ENCODE data around the gene CEL.

Gene CEL

DNA sequence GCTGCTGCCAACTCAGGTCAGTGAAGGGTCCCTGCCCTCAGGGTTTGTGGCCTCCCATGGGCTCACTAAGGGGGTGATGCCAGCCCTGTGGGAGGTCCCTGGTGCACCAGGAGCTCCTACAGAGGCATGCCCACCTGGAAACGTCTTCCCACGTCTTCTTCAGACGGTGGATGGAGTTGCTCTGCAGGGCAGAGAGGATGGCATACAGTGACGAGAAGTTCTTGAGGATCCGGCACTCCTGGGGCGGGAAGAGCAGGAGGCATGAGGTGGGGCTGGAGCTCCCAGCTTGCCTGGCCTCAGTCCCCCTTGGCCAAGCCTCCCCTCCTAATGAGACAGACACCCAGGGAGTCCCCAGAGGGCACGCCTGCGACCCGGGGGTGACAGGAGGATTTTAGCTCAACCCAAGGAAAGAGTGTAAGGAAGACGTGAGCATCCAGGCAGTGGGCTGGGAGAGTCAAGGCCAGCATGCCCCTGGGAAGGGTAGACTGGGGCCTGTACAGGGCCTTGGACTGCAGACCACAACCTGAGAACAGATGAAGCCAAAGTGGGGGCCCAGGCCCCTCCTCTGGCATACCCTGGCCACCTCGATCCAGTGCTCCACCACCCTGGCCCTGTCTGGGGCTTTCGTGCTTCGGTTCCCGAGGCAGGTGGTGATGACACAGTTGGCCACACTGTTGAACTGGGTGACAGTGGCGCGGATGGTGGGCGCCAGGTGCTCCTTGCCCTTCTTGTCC lies 44.9 kb downstream of the CEL start:
- FAIRE-seq = no peak

DNA sequence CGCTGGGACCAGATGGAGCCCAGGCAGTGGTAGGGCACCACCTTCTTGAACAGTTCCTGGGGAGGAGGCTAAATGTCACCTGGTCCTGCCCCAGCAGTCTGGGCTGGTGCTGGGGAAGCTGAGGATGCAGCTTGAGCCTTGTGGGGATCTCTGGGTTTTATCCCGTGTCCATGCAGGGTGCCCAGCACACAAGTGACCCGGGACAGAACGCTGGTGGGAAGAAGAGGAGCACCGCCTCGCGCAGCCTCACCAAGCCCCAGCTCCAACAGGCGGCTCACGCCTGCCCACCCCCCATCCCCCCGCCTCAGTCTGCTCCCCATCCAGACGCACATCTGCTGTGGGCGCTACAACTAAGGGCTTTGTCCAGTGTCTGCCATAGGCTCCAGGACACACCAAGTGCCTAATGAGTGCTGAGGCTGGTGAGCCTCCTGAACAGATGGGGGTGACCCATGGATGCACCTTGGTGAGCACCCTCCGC lies 45.5 kb downstream of the CEL start:
- FAIRE-seq = no peak

DNA sequence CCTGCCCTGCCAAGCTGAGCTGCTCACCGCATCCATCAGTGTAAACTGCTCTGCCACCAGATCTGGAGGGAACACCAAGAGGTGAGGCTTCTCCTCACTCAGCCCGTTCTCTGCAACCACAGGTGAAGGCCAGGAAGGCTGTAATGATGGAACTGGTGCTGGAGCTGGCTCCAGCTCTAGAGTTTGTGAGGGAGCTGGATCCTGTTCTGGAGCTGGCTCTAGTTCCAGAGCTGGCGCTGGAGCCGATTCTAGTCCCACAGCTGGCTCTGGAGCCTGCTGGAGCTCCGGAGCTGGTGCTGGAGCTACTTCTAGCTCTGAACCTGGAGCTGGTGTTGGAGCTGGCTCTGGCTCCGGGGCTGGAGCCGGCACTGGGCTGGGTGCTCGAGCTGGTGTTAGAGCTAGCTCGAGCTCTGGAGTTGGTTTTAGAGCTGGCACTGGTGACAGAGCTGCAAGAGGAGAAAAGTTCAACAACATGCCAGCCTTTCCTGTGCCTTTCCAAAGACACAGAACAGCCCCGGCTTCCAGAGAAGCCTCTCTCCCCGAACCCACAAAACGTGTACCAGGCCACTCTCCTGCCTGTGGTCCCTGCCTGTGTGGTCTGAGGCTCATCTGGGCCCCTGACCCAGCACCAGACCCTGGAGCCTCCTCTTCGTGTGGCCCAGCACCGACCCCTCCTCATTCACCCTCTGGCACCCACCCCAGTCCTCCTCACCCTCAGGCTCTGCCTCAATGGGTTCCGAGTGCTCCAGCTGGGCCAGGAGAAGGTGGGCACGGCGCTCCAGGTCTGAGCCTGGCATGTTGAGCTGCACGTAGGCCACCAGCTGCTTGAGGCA lies 46.4 kb downstream of the CEL start:
- no peak for FAIRE-seq

DNA sequence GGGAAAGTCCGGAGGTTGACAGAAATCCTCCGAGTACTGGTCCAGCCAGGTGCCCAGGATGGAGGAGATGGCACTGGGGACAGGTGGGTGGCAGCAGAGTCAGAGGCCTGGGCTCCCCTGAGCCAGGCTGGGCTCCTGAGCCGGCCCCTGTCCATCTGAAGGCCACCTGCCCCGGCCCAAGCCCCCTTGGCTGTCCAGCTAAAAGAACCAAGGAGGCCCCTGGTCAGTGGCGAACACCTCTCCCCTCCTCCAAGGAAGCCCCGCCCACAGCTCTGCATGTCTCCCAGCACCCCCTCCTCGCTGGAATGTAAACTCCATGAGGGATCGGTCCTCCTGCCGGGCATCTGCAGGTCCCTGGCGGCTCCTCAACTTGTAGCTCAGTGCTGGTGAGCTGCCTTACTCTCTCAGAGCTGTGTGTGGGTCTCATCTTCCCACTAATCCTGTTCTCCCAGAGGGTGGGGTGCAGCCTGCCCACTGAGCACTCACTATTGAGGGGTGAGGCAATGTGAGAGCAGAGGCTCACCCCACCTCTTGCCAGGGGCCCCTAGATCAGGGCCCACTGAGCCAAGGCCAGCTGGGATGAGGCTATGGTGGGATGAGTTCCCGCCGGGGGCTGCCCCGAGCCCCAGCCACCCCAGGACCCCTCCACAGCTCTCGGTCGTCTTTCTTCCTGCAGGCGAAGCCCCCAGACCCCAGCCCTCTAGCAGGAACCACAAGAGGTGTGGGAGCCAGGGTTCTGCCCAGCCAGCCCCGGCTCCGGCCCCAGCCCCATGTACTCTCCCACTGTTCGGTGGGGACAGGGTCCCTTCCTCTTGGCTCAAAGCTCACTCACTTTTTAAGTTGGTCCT lies 47.2 kb downstream of the CEL start:
- FAIRE-seq = no peak

DNA sequence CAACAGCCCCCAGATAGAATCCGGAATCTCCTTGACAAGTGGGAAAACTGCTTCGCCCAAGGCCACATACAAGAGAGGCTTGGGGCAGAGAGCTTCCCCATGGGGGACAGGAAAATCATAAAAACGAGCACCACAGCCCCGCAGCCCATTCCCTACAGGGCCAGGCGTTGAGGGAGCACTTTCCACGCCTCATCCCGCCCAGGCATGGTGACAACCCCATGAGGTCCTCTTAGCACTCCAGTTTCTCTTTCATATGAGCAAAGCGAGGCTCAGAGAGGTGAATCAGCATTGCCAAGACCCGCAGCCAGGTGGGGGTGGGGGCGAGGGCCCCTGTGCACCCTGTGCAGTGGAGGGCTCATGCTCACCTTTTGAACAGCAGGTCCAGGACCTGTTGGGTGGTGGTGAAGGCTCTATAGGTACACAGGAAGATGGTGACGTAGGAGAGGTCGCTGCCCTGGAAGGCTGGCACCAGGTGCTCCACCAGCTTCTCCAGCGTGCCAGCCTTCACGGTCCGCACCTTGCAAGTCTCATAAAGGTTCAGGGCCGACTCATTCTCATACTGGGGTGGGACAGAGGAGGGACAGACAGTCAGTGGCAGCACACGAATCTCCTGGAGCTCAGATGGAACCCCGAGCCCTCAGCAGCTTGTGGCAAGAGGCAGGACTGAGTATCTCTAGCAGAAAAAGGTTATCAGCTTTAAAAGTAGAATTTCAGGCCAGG lies 48.3 kb downstream of the CEL start:
- no peak for FAIRE-seq

DNA sequence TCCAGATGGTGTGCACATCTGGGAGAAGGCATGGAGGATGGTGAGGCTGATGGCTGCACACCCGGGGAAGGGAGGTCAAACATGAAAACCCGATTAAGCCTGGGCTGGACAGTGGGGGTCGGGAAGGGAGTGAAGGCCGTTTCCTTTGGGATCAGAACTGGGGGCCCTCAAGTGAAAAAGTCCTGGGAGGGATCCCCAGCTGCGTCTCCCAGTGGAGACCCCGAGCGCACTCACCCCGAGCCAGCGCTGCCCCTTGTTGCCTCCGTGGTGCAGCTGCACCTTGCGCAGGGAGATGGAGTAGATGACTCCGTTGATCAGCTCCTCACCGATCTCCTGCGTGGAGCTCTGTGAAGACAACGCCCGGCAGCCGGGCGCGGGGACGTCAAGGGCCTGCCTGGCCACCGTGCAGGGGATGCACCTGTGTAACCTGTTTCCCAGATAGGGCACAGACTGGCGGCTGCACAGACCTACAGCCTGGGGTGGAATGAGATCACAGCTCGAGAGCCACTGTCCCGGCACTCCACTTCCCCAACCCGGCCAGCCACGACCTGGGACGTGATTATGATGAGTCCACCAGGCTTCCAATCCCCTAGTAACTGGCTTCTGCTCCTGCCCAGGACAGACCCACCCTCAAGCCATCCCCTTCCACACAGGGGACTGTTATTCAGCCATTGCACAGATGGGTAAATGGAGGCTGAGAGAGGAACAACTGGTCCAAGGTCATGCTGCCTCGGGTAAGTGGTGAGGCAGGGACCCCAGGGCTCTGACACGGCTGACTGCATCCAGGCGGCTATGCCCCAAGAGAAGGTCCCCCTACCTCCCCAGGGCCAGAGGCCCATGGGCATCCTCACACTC lies 50.3 kb downstream of the CEL start:
- FAIRE-seq = no peak

DNA sequence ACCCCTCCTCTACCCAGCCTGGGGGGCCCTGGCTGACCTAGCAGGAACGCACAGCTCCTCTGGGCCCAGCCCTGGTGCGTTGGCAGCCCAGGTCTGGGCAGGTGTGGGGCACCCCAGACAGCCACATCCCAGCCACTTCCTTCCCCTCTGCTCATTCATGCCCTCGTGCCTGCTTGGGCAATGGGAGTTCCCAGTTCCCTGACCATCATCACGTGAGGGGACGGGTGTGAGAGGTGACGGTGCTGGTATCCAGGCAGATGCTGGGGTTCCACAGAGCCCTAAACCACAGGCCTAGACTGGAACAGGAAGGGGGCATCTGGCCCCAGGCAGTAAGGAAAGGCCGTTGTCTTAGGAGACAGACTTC lies 50.9 kb downstream of the CEL start:
- no peak for FAIRE-seq

DNA sequence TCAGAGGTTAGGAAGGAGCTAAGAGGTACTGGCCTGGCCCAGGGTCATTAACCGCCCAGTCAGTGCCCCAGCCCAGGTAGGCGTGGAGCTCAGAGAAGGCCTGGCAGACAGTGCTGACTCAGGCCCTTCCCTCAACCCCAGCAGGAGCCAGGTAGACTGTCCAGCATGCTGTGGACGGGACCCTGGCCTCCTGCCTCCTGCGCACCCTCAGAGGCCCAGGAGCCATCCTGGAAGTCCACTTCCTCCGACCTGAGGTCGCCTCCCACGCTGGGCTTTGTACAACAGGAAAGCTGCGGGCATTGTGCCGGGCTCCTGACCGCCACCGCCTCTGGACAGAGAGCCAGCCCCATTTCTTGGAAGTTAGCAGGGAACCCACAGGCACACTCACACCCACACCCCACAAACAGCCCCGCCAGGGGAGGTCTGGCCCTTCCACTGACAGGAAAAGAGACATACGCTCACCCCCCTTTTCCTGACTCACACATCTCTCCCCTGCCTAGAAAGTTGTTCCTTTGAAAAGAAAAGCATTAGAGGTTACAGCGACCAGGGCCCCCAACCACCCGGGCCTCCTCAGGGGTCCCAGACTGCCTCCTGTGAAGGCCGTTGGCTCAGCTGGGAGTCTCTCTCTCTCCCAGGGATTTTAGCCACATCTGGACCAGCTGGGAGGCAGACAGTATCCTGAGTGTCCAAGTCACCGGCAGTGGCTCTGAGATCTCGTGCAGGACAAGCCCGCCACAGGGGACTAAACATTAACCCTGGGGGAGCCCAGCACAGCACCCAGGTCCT lies 51.6 kb downstream of the CEL start:
- no peak for FAIRE-seq

DNA sequence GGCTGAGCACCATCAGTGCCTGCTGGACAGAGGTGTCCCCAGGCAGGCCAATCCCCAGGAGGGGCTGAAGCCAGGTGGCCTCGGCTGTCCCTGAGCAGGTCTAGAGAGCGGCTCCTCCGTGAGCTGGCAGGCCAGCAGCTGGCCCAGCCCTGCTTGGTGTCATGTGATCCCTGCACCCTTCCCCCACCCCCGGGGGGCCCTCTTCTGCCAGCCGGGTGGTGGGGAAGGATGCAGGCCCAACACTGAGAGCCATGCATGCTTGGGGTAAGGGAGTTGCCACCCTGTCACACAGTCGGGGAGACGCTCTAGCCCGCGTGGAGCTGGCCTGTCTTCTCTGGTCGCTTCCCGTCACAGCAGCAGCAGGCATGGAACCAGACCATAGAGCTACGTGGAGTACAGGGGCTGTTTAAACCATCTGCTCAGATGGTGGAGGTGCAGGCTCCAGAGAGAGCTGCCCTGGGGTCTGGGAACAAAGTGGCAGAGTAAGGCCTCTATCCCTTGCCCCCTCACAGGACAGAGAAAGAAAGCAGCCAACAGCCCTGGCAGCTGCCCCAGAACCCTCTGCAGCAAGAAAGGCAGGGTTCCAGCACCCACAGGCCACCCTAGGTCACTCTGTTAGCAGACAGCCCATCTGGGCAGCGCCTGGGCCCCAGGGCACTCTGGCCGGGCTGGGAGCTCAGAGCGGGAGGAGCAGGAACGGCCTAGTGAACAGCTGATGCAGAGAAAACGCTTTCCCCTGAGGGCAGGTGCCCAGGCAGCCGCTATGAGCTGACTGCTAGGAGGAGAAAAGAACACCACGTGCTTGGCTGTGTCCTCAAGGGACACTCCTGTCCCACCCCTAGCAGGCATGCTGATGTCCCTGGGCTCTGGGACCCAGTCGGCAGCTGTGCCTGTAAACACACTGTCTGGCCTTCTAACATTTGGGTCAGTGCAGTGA lies 52.4 kb downstream of the CEL start:
- no peak for FAIRE-seq

DNA sequence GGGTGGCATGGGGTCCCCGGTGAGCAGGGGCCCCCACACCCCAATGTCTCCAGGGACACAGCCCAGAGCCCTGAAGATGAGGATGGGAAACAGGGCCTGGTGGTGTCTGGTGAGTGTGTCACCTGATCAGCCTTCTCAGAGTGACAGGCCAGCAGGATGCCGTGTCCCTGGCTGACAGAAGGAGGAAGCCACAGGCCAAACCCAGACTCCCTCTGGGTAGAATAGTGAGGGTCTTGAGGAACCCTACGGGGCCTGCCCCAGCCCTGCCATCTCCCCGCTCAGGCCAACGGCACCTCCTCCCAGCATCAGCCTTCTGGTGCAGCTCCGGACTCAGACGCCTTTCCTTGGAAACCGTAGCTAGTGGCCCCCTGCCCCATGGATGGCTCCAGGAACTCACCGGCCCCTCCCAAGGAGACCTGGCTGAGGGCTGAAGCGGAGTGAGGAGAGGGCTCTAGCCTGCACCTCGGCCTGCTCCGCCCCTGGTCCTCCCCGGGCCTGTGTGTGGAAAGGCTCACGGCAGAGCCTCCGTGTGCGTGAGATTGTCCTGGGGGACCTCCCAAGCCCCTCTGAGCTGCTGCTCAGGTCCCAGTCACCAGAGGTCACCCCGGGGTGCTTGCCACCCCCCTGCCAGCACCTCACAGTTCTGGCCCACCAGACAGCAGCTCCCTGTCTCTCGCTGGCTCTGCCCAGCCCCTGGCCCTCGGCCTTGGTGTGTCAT lies 53.3 kb downstream of the CEL start:
- no peak for FAIRE-seq

DNA sequence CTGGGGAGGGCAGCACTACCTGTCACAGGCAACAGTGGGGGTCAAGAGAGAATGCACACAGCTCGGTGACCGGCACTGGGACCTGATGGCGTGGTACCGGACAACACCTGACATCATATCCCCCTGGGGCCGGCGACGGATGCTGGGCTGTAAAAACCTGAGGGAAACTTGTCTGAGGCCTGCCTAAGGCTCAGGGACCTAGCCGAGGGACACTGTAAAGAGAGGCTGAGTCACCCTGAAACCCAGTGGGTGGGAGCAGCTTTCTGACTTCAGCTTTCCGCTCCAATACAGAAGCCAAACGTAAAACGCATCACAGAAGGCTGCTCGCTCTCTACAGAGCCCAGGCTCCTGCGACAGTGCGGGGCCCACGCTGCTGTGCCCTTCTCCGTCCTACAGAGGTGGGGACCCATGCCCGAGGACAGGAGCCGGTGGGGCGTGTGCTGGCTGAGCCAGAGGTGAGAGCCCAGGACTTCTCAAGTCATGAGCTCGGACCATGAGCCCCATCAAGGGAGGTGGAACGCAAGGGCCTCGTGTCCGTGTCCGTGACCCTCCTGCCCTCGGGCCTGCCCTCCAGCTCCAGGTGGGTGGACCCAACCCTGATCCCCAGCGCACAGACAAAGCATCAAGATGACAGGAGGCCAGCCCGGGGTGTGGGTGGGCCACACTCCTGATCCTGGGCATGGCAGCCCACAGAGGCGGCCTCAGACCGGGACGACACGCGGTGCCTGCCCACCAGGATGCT lies 54.0 kb downstream of the CEL start:
- FAIRE-seq = no peak

DNA sequence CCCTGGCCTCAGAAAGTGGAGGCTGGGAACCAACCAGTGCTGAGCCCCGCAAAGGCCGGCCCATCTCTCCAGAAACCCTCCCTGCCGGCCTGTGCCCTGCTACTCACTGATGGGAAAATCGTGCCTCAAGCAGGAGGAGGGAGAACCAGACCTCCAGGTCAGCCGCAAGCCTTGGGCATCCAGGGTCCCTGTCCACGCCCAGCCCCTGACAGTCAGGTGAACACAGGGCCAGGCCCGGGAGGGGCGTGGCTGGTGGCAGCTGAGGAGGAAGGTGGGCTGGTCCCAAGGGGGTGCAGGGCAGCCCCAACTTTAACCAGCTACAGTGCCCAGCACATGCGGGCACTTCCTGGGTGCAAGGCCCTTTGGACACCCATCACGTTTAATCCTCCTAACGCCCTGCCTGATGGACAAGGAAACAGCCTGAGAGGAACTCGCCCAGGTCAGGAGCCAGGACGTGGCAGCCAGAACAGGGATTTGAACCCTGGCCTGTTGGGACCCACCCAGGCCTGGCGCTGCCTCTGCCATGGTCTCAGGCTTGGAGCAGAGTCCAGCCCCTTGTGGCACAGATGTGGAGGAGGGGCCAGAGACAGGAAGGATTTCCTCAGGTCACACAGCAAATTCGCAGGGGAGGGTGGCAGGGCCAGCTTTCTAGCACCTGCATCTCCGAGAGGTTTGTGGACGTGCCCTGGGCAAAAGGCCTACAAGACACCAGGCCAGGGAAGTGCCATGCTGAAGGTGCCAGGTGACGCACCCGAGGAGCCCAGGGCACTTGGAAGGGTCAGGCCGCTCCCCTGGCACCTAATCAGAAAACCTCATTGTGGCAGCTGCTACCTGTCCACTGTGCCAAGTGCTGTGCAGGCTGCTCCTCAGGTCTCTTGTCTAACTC lies 54.8 kb downstream of the CEL start:
- no peak for FAIRE-seq

DNA sequence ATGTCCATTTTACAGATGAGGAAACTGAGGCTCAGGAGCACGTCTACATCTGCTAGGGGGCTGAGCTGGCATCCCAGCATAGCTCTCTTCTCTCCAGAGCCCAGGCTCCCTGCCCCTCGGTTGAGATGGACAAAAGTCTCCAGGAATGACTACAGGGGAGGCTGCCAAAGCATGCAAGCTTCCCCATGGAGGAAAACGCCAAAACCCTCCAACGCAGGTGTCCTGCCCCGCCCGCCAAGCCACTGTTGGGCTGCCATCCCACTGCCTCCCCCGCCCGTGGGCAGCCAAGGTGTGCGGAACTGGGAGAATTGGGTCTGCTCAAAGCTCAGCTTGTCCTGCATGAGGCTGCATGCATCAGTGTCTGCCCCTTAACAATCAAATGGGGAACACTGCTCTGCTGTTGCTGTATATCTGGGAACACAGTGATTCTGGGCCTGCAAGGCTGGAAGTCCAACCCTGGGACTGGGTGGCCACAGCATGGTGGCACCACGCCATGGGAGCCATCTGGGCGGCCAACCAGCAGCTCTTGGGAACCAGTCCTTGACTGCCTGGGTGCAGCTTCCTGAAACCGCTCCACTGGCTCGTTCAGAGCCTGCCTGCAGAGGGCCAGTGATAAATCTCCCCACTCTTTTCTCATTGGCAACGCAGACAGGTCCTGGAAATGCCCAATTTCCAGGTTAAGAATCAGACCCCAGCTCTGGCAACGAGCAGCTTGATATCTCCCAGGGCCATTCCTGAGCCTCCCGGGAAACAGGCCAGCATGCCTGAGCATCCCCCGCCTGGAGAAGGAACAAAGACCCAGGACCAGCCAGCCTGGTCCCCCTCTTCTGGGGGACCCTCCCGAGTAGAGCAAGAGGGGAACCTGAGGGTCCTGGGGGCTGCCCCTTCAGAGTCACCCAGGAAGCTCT lies 55.7 kb downstream of the CEL start:
- FAIRE-seq = no peak

DNA sequence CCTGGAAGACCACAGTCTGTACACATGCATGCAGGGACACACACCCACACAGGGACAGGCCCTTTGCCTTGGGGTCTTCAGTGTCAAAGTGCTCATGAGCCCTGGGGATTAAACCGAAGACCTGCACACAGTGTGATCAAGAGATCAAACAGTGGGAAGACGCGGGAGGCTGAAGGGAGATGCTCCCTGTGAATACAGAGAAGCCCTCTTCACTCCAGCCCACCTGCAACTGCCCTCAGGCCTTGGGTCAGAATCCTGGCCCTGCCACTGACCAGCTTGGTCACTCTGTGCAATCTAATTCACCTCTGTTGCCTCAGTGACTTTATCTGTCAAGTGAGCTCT lies 56.4 kb downstream of the CEL start:
- no peak for FAIRE-seq

DNA sequence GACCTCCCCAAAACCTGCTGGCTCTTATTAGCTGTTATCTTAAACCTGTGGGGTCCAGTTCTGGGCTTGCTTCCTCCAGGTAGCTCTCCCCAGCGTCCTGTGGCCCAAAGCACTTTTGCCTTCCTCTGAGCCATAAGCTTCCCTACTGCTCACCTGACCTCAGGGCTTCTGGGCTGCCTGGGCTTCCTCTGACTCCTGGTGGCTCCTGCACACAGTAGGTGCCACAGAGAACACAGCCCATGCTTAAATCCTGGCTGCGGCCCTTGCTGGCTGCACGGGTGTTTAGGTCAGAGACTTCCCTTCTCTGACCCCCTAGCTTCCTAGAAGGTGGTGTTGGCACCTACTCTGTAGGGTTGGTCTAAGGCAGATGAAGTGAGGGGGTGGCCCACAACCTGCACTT lies 56.8 kb downstream of the CEL start:
- no peak for FAIRE-seq

All from colon (tissue), 2 donors.